ENCODE data around the gene CAPN11.

- TF ChIP-seq CTCF (IDR thresholded peaks at IDR 0.05; ENCODE audit: low read depth, low read length) (no peak), EZH2phosphoT487 (IDR thresholded peaks at IDR 0.05; ENCODE audit: low read depth) (no peak)
These were observed 3.3 kb downstream of the CAPN11 start for GRCh38 chr6:44161997-44162338.

Measured in OCI-LY3 (cell line).